Brain microvascular endothelial cell (primary cell): ENCODE results near the gene PAGE2.
A peak's percentile ranks its signal among the peaks of the same experiment; 100 is the strongest.

Experiments
- DNase-seq: peaks from one replicate; pipeline ENCODE4 v3.0.0-alpha.2; 2020
- H3K27ac ChIP-seq: fragments of 250-450 bp; sonication (Bioruptor Pico); 2 replicates; pipeline ENCODE4 v1.5.1; 2020; ENCODE audit warnings: mild to moderate bottlenecking, moderate library complexity
- H3K27me3 ChIP-seq: fragments of 250-450 bp; sonication (Bioruptor Pico); replicated peaks from 2 replicates; pipeline ENCODE4 v1.5.1; 2020; ENCODE audit warnings: mild to moderate bottlenecking
- H3K36me3 ChIP-seq: fragments of 250-450 bp; sonication (Bioruptor Pico); replicated peaks from 2 replicates; pipeline ENCODE4 v1.5.1; 2020; ENCODE audit warnings: mild to moderate bottlenecking
- H3K4me3 ChIP-seq: 2 replicates; pipeline ENCODE4 v1.5.1; 2011; ENCODE audit warnings: low read depth, mild to moderate bottlenecking, control low read depth, low read length, moderate library complexity
- in situ Hi-C: cut with HindIII; loops from 2 replicates; pipeline ENCODE4 v1.10.0; 2017; ENCODE audit warnings: low sequenced_read_pairs, low pct_ligation_motif_present
- TF ChIP-seq, protein P1 (sequence below): IDR thresholded peaks from 2 replicates; pipeline ENCODE4 v1.5.1; 2011; ENCODE audit warnings: low read depth, mild to moderate bottlenecking, moderate library complexity, low read length, control low read depth, inconsistent platforms; ENCODE audit errors: missing control alignments

PAGE2 gene

DNA sequence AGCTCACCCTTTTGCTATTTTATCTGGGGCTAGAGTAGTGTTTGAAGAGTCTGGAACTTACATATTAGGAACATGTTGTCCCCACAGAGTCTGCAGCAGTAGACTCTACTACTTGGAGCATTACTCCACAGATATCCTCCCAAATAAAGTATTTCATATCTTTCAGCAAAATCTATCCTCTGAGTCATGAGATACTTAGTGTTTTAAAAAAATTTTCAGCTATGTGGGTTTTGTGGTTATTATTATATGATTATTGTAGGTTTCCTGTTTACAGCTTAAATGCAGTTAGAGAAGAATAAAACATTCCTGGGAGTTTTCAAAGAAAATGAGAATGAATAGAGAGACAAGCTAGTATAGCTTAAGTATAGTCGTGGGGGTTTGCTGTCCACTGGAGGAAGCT, 30.9 kb downstream of the PAGE2 start:
- in situ Hi-C loops = no loop called here
- Histone ChIP-seq H3K27ac (no peak overlapping the region), H3K4me3 (no peak overlapping the region), H3K27me3 (no peaks in the 10 kb centered on the region), H3K36me3 (no peaks in the 10 kb centered on the region)
- TF ChIP-seq, protein P1, sequence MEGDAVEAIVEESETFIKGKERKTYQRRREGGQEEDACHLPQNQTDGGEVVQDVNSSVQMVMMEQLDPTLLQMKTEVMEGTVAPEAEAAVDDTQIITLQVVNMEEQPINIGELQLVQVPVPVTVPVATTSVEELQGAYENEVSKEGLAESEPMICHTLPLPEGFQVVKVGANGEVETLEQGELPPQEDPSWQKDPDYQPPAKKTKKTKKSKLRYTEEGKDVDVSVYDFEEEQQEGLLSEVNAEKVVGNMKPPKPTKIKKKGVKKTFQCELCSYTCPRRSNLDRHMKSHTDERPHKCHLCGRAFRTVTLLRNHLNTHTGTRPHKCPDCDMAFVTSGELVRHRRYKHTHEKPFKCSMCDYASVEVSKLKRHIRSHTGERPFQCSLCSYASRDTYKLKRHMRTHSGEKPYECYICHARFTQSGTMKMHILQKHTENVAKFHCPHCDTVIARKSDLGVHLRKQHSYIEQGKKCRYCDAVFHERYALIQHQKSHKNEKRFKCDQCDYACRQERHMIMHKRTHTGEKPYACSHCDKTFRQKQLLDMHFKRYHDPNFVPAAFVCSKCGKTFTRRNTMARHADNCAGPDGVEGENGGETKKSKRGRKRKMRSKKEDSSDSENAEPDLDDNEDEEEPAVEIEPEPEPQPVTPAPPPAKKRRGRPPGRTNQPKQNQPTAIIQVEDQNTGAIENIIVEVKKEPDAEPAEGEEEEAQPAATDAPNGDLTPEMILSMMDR = no peak
- DNase-seq = no peak

DNA sequence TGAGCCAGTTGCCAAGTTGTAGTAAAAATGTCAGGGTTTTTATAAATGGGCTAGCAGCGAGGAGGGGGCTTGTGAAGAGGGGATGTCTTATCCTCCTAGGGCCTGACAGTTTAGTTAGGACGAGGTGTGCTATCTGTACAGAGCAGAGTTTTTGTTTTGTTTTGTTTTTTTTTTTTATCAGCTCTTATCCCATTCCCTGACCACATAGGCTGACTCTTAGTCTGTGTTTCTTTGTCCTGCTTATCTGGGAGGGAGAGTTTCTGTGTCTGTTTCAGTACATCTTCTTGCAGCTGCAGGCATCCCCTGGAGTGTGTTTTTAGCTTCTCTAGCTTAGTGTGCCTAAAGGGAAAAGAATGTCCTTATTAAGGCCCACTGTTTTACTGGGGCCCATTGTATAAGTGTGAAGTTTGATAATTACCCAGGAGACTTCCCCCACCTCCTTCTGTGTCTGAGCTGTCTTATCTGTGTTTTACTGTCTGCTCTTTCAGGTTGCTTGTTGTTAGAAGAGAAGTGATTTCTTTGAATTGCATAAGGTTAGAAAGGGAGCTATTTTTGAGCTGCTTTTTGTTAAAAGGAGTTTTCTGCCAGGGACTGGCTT, 32.0 kb downstream of the PAGE2 start:
- Histone ChIP-seq H3K36me3 (no peaks in the 10 kb centered on the region), H3K4me3 (no peak overlapping the region), H3K27ac (no peak overlapping the region), H3K27me3 (no peaks in the 10 kb centered on the region)
- TF ChIP-seq, protein P1 = no peak
- in situ Hi-C loops = no loop called here
- DNase-seq = peak; percentile 43

DNA sequence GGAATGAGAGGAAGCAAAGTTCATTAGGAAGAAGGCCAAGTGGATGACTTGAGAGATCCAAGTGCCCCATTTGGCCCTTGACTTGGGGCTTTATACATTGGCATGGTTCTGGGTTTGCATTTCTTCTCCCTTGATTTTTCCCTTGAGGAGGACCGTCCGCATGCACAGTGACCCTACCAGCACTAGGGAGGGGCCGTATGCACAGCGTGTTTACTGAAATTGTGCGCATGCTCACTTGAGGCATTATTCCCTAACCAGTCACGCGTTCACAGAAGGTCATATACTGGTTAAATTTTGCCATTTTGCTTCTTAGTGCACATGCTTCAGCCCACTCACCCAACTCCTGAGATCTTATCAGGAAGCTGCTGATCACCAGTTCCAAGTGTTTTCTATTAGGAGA, 35.1 kb downstream of the PAGE2 start:
- Histone ChIP-seq H3K4me3 (no peak overlapping the region), H3K36me3 (no peaks in the 10 kb centered on the region), H3K27me3 (no peaks in the 10 kb centered on the region), H3K27ac (no peak overlapping the region)
- in situ Hi-C loops = no loop called here
- TF ChIP-seq, protein P1 = no peak
- DNase-seq = no peak

DNA sequence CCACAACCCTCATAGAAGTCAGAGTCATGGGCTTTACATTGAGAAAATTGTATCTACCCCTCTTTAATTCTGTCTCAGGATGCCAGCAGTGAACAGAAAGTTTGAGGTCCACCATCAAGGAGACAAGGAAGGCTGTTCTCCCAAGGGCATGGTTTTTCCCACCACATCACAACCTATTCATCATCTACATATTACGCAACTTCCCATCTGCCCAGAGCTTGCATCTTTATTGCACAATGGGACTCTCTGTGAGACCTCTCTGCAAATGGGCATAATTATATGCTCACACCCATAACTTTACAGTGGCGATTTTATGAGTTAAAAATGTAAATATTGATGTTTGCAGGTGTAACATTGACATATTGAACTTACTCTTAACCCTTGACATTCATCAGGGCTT, 38.9 kb downstream of the PAGE2 start:
- no peaks in the 10 kb centered on the region for H3K36me3 ChIP-seq
- H3K27ac ChIP-seq = no peak overlapping the region
- no peak for DNase-seq
- TF ChIP-seq, protein P1 = no peak
- no peak overlapping the region for H3K4me3 ChIP-seq
- in situ Hi-C loops = no loop called here
- no peaks in the 10 kb centered on the region for H3K27me3 ChIP-seq

DNA sequence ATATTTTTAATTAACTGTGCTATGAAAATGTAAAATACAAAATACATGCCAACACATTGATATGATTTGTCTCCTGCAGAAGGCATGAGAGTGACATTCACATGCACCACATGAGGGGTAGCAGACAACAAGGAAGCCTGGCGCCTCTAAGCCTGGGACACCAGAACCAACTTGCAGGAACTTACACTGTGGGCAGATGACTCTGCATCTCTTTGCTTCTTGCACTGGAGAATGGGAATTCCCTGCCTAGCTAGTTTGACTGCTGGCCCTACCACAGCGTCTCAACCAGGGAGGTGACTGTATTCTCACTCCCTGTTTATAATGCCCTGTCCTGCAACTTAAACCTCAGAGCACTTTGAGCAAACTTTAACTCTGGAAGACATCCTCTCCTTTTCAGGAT, 40.5 kb downstream of the PAGE2 start:
- TF ChIP-seq, protein P1 = no peak
- Histone ChIP-seq H3K4me3 (no peak overlapping the region), H3K27ac (no peak overlapping the region), H3K36me3 (no peaks in the 10 kb centered on the region), H3K27me3 (no peaks in the 10 kb centered on the region)
- DNase-seq = no peak
- in situ Hi-C loops = no loop called here

DNA sequence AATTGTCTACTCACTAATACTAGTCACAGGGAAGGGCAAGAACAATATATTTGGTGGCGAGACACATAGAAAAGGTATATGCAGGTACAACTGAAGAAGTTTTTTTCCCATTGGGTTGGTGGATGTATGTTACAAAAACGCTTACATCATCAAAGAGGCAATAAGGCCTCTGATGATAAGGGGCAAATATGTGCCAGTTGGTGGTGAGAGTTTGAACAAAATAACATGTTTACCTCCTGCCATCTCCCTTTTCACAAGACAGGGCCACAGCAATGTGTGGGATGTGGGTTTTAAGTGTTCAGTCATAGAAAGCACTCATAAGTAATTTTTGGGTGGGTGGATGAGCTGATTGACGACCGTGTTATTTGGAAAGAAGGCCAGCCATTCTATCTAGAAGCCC, 41.7 kb downstream of the PAGE2 start:
- no peak for DNase-seq
- H3K36me3 ChIP-seq = no peaks in the 10 kb centered on the region
- TF ChIP-seq, protein P1 = no peak
- in situ Hi-C loops = no loop called here
- no peaks in the 10 kb centered on the region for H3K27me3 ChIP-seq
- no peak overlapping the region for H3K27ac ChIP-seq
- H3K4me3 ChIP-seq = no peak overlapping the region
